MM.1S (cell line): ENCODE measurements around the gene PAXX.

Experiments
- EZH2 ChIP-seq: fragments of 300-600 bp; sonication (generic); optimal IDR thresholded peaks from 2 replicates; pipeline ENCODE3; 2017; ENCODE audit warnings: low read depth, mild to moderate bottlenecking, antibody characterized with exemption, low read length, mixed read lengths
- TF ChIP-seq, protein P1 (sequence below): fragments of 300-600 bp; sonication (generic); IDR thresholded peaks from 2 replicates; pipeline ENCODE4 v1.5.1; 2016; ENCODE audit warnings: antibody characterized with exemption, low read length, mixed read lengths

DNA sequence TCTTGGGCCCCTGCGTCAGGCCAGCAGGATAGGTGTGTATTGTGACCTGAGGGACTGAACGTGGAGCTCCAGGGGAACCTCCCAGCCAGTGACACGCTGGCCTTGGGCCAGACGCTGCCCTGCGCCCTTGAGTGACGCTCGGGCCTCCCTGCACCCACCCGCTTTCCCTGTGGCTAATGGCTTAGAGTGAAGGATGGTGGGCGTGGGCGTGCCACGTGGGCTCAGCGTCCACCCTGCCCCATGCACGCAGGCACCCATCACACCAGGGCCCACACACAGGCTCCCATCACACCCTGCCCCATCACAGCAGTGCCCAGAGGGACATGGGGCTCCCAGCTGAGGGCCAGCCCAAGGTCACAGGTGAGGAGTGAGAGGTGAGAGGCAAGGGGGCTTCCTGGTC, 44.8 kb downstream of the PAXX start:
- TF ChIP-seq, protein P1, sequence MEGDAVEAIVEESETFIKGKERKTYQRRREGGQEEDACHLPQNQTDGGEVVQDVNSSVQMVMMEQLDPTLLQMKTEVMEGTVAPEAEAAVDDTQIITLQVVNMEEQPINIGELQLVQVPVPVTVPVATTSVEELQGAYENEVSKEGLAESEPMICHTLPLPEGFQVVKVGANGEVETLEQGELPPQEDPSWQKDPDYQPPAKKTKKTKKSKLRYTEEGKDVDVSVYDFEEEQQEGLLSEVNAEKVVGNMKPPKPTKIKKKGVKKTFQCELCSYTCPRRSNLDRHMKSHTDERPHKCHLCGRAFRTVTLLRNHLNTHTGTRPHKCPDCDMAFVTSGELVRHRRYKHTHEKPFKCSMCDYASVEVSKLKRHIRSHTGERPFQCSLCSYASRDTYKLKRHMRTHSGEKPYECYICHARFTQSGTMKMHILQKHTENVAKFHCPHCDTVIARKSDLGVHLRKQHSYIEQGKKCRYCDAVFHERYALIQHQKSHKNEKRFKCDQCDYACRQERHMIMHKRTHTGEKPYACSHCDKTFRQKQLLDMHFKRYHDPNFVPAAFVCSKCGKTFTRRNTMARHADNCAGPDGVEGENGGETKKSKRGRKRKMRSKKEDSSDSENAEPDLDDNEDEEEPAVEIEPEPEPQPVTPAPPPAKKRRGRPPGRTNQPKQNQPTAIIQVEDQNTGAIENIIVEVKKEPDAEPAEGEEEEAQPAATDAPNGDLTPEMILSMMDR: no peak
- TF ChIP-seq EZH2: no peak
